Inflammatory macrophage treated with lipopolysaccharide for 1 hour (primary cell): ENCODE measurements around the gene CSTF2T.

ENCODE experiments used
- DNase-seq, 2 donors: peaks; one replicate each; pipeline ENCODE4 v3.0.0-alpha.2; 2020 to 2022

The CSTF2T gene

GRCh38 chr10:51699475-51700227, at the start of gene CSTF2T:
TSS of gene CSTF2T (minus strand) at chr10:51699595. CDS start at chr10:51699549, 46 bp downstream.
- peak; percentile 84 to 95 for DNase-seq

- no peak for DNase-seq
These were observed 49.6 kb upstream of the CSTF2T start for GRCh38 chr10:51748959-51749358.

GRCh38 chr10:51747216-51747615, 47.8 kb upstream of the CSTF2T start:
- DNase-seq = no peak

- DNase-seq = no peak
These were observed 46.0 kb upstream of the CSTF2T start for GRCh38 chr10:51745397-51745796.

GRCh38 chr10:51744235-51745000, 45.0 kb upstream of the CSTF2T start:
- no peak for DNase-seq

- no peak for DNase-seq
These were observed 43.8 kb upstream of the CSTF2T start for GRCh38 chr10:51743146-51743545.

GRCh38 chr10:51733057-51733456, 33.7 kb upstream of the CSTF2T start:
- no peak for DNase-seq

- DNase-seq = no peak
These were observed 30.6 kb upstream of the CSTF2T start for GRCh38 chr10:51729822-51730555.

GRCh38 chr10:51724038-51724437, 24.6 kb upstream of the CSTF2T start:
- DNase-seq = no peak

- DNase-seq = peak in 1 of 2 donors; percentile 44
These were observed 19.5 kb upstream of the CSTF2T start for GRCh38 chr10:51718804-51719291.

- DNase-seq = no peak
These were observed 17.6 kb upstream of the CSTF2T start for GRCh38 chr10:51716981-51717380.

- no peak for DNase-seq
These were observed 12.1 kb upstream of the CSTF2T start for GRCh38 chr10:51711519-51711891.

- DNase-seq = no peak
These were observed 10.1 kb upstream of the CSTF2T start for GRCh38 chr10:51709324-51709972.

GRCh38 chr10:51708609-51709008, 9.2 kb upstream of the CSTF2T start:
- no peak for DNase-seq

GRCh38 chr10:51707821-51708424, 8.5 kb upstream of the CSTF2T start:
- no peak for DNase-seq

GRCh38 chr10:51707392-51707791, 8.0 kb upstream of the CSTF2T start:
- DNase-seq = no peak

GRCh38 chr10:51706225-51706624, 6.8 kb upstream of the CSTF2T start:
- DNase-seq = no peak

GRCh38 chr10:51705774-51706173, 6.4 kb upstream of the CSTF2T start:
- no peak for DNase-seq

GRCh38 chr10:51700228-51700817, 928 bp upstream of the CSTF2T start:
- DNase-seq = no peak

GRCh38 chr10:51699145-51699474, 285 bp downstream of the CSTF2T start:
- DNase-seq = peak in 1 of 2 donors; percentile 63

GRCh38 chr10:51698473-51699063, 827 bp downstream of the CSTF2T start:
- DNase-seq = no peak

GRCh38 chr10:51696251-51696650, 3.1 kb downstream of the CSTF2T start:
- no peak for DNase-seq
